GM18502 (cell line): ENCODE data around the gene DBNL.

Experiments used
- ATAC-seq: cut with Tn5 transposase; IDR thresholded peaks from one replicate; pipeline ENCODE4 v1.9.1; 2021; ENCODE audit warnings: mild to moderate bottlenecking; ENCODE audit not compliant: unreplicated experiment, poor library complexity

Gene DBNL

DNA sequence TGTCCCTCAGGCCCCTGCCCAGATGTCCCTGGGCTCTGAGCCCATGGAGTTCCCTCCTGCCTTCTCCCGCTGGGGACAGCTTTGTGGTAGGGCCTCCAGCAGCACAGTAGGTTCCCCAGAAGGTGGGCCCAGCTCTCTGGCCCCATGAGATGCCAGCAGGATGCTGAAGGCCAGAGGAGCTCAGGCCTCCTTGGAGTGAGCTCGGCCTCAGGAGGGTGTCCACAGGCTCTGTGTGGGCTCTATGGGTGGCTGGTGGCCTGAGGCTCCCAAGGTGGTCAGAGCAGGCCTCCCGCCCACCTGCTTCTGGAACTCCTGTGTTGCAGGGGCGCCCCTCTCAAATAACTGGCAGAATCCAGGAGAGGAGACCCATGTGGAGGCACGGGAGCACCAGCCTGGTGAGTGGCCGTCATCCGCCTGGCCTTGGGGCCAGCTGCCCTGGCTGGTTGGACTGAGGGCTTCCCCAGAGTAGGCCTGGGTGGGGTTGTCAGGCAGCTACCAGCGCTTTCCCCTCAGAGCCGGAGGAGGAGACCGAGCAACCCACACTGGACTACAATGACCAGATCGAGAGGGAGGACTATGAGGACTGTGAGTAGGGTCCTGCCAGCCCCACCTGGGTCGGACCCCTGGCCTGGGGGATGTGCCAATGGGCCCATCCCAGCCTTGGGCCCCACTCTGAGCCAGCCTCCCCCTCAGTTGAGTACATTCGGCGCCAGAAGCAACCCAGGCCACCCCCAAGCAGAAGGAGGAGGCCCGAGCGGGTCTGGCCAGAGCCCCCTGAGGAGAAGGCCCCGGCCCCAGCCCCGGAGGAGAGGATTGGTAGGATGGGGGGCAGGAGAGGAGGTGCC, 62.8 kb downstream of the DBNL start:
- no peak for ATAC-seq

DNA sequence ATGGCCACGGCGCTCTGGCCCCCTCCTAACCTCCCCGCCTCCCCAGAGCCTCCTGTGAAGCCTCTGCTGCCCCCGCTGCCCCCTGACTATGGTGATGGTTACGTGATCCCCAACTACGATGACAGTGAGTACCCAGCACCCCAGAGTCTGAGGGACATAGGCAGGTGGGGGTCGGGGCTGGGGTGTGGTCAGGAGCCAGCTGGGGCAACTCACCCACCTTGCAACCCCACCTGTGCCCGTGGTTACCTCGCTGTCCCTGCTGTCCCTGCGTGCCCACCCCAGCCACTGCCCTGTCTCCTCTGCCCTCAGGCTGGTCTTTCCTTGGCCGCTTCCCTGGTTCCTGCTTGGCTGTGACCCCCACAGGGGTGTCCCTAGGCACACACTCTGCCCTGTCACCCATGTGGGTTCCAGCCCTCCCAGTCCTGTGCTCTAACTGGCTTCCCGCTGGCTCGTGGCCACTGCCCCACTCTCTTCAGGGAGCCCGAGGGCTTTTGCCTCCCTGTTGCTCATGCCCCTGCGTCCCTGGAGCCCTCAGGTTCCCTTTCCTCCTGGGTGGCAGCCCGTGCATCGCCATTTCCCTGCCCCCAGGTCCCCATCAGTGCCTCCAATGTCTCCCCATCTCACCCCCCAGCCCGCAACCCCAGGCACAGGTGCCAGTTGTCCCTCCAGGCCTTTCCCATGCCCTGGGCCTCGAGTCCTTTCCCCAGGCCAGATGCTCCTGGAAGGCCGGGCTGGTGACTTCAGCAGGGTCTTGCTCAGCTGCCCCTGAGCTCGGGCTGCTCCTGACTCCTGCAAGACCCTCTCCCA, 63.7 kb downstream of the DBNL start:
- no peak for ATAC-seq

DNA sequence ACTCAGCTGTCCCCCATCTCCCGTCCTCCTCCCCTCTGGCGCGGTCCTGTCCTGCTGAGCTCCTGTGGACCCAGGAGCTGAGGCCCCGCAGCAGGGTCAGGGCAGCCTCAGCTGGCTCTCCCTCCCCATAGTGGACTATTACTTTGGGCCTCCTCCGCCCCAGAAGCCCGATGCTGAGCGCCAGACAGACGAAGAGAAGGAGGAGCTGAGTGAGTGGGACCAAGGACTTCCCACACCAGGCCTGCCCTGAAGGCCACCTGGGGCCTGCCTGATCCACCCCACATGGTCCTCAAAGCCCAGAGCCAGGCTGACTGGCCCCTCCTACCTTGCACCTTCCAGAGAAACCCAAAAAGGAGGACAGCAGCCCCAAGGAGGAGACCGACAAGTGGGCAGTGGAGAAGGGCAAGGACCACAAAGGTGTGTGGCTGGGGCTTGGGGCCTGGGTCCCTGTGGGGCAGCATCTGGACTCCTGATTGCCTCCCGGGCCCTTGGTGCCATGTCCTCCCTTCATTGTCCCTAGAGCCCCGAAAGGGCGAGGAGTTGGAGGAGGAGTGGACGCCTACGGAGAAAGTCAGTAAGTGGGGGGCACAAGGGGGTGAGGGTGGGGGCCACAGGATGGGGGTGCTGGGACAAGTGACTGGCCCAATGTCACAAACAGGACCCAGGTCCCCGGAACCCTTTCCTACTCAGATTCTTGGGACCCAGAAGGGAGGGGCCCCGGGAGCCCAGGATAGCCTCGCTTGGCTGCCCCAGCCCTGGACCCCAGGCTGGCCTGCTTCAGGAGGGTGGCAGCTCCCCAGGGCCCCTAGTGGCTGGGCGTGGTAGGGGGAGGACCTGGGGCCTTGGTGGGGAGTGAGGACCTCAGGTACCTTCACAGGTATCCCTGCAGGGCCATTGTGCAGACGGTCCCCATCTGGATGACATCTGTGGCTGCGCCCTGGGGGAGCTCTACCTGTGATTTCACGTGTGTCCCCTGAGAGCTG, 64.6 kb downstream of the DBNL start:
- ATAC-seq: no peak

DNA sequence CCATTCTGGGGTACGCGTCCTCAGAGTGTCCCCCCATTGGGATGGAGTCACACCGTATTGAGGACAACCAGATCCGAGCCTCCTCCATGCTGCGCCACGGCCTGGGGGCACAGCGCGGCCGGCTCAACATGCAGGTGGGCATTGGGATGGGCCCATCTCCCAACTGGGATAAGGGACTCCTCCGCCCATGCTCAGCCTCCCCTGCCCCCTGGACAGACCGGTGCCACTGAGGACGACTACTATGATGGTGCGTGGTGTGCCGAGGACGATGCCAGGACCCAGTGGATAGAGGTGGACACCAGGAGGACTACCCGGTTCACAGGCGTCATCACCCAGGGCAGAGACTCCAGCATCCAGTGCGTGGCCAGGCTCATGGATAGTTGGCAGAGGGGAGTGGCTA, 65.5 kb downstream of the DBNL start:
- no peak for ATAC-seq

DNA sequence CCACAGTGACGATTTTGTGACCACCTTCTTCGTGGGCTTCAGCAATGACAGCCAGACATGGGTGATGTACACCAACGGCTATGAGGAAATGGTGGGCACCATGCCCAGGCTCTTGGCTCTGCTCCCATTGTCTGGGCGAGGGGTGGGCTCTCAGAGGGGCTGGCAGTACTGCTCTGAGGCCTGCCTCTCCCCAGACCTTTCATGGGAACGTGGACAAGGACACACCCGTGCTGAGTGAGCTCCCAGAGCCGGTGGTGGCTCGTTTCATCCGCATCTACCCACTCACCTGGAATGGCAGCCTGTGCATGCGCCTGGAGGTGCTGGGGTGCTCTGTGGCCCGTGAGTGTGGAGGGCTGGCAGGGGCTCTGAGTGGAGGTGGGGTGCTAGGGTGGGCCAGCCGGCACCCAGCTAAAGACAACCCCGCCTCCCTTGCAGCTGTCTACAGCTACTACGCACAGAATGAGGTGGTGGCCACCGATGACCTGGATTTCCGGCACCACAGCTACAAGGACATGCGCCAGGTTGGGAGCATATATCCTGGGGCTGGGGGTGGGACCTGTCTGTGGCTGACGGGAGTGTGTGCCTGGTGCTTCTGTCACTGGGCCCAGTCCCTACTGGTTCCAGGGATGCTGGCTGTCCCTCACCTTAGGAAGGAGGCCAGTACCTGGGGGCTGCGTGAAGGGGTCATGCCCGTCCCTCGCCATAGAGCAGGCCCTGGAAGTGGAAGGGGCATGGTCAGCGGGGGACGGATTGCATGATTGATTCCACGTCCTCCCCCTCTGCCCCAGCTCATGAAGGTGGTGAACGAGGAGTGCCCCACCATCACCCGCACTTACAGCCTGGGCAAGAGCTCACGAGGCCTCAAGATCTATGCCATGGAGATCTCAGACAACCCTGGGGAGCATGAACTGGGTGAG, 66.5 kb downstream of the DBNL start:
- ATAC-seq: no peak
